Retina (tissue), 1 donor: ENCODE results near the gene YKT6.
"Not testable (repeated sequence)": the region's sequence is repeated elsewhere in the genome, so short reads cannot be mapped to it uniquely, and the experiment has no call there.

Experiments
- DNase-seq: peaks from one replicate; pipeline ENCODE4 v3.0.0-alpha.2; 2016

Gene YKT6

GRCh38 chr7:44200699-44201461 lies at the start of gene YKT6:
Gene YKT6 (plus strand): TSS chr7:44200978. CDS start chr7:44201136, 158 bp downstream.
- DNase-seq: peak; percentile 93

DNA sequence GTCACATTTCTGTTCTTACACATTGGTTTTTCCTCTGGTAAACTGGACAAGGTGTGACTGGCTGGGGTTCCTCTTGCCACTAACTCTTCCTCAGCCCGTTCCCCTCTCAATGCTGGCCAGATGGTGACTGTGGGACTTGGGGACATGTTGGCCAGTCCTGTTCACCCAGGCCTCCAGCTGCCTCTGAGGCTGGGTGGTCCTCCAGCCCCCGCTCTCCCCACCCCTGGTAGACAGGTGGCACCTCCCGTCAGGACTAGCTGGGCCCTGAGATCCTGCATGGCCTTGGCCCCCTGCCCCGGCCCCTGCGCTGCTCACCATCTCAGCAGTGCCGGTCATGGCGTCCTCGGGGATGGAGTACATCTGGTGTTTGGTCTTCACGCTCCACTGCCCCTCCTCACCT lies 48.8 kb upstream of the YKT6 start:
- no peak for DNase-seq

DNA sequence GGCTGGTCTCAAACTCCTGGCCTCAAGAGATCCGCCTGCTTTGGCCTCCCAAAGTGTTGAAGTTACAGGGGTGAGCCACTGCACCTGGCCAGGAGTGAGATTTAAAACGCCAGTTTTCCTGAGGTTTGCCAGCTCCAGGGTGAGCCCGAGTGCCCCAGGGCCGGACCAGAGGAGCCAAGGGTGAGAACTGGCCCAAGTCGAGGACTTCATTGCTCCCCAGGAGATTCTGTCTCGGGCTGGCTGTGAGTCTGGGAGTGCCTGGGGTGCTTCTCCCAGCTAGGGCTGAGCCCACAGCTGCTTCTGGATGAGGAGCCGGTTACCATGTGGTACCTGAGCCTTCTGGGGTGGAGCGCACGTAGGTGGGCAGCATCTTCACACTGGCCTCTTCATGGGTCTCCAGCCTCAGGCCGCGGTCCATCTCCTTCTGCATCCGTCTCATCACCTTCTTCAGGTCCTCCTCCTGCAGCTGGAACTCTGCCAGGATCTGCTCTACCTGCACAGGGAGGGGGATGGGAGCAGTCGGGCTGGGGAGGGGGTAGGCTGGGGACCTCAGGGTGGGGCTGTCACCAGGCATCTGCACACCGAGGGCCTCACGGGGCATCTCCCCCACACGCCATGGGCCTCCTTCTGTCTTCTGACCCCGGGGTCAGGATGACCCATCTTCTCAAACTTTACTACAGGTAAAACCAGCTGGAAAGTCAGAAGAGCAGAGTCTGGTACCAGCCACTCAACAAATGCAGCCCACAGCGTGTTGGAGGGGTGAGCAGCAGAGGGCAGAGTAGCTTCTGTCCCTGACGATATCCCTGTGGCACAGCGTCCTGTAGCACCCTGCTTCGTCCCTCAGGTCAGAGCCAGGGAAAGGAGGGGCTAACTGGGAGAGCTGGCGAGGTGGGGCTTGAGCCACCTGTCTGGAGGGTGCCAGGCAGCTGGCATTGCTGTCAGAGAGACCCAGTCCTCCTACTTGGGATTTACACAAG lies 47.5 kb upstream of the YKT6 start:
- no peak for DNase-seq

GRCh38 chr7:44153948-44154335 lies 46.8 kb upstream of the YKT6 start:
- DNase-seq: no peak

DNA sequence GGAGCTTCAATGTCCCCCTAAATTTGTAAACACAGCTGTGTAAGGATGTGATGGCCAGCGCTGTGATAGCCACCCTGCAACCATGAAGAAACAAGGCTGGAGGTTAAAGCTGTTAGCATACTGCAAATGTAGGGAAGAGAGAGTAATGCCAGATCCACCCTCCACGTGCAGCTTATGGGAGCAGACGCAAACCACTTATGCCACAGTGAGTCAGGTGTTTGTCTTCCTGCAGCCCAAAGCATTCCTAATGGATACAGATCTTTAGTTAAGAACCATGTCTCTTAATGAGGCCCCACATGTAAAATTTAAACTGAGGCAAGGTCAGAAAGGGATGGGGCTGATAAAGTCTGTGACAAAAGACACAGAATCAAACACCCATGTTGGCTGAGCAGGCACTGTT lies 46.1 kb upstream of the YKT6 start:
- DNase-seq: no peak

- no peak for DNase-seq
These were observed 45.3 kb upstream of the YKT6 start for GRCh38 chr7:44155191-44156185.

- DNase-seq: no peak
These were observed 44.2 kb upstream of the YKT6 start for GRCh38 chr7:44156453-44157010.

DNA sequence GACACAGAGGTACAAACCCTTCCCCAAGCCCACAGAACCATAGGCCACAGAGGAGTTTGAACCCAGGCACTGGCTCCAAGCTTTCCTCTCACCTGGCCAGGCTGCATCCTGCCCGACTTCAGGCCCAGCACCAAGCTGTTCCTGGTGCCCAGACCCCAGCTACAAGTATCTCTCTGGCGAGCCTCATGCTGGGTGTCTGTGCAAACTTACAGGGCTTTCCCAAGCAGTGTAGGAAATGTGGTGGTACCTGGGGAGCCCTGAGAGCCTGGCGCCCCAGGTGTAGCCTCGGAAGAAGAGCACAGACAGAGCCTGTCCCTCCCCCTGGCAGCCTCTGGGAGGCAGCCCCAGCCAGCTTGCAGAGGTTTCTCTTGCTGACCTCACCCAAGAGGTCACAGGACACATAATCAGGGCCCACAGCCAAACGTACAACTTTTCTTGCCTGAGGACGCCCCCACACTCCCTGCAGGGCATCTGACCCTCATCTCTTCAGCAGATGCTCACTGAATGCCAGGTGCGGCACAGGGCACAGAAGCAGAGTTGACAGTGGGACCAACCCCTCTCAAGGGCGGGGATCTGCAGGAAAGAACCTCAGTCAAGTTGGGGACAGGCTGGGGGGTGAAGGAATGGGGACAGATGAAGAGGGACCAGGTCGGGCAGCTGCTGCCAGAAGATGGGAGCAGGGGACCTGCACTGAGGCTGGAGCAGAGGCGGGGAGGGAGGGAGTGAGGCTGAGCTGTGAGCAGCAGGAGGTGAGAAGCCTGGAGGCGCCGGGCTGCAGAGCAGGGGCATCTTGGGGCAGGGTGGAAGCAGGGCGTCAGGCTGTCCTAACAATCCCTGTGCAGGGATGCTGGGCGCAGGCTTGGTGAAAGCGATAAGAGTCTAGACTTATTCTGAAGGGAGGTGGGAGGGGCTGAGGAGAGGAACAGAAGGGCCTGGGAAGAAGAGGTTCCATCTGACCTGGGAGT lies 43.4 kb upstream of the YKT6 start:
- peak; percentile 44 for DNase-seq

DNA sequence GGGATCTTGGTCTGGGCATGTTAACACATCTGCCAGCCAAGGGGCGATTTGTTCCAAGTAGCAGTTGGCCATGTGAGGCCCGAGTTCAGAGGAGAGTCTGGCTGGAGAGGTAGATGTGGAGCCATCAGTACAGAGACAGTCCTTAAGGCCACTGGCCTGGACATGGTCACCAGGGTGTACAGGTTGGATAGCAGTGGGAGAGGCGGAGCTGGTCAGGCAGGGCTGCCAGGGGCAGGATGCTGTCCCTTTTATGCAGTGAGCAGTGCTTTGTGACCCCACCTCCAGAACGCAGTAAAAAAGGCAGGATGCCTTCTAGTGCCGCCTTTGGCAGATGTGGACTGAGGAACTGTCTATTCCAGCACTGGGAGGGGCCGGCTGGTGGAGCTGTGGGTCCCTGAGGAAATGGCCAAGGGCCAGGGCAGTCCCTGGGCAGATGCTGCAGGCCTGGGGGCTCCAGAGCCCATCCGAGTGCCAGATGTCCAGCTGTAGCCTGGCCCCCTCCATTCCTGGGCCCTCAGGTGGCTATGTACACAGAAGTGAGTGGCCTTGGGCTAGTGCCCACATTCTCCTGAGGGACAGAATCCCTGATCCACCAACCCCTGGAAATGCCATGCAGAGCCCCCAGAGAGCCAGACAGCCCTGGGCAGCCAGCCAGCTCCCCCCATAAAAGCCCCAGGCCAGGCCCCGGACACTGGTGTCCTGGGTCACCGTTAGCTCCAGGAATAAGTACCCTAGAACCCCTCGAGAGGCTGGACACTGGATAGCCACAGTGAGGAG lies 42.5 kb upstream of the YKT6 start:
- no peak for DNase-seq

GRCh38 chr7:44158873-44159631 lies 41.7 kb upstream of the YKT6 start:
- DNase-seq: no peak

GRCh38 chr7:44159824-44160630 lies 40.8 kb upstream of the YKT6 start:
- no peak for DNase-seq

DNA sequence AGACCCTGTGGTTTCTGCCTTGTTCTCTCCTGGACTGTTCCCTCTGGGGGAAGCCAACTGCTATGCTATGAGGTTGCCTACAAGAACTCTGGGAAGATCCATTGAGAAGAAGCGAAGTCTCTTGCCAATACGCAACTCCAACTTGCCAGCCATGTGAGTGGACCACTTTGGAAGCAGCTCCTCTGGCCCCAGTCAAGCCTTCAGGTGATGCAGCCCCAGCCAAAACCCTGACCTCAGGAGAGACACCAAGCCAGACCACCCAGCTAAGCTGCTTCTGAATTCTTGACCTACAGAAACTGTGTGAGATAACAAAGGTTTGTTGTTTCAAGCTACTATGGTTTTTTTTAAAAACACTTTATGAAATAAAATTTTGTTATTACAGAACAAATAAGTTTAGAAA lies 39.4 kb upstream of the YKT6 start:
- no peak for DNase-seq

DNA sequence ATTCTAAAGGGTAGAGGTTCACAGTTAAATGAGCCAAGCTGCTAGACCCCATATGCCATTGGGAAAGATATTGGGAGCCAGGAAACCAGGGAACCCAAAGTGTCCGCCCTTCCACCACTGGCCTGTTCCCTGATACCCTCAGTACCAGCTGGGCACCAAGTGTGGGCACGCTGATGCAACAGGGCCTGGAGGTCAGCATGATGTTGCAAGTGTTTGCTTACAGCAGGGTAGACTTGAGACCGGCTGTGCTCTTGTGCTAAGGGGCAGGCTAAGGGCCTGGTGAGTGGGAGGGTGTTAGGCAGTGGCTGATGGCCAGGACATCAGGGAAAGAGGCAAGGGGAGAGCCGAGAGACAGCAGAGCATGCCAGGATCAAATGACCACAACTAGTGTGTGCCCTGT lies 38.6 kb upstream of the YKT6 start:
- DNase-seq: no peak

DNA sequence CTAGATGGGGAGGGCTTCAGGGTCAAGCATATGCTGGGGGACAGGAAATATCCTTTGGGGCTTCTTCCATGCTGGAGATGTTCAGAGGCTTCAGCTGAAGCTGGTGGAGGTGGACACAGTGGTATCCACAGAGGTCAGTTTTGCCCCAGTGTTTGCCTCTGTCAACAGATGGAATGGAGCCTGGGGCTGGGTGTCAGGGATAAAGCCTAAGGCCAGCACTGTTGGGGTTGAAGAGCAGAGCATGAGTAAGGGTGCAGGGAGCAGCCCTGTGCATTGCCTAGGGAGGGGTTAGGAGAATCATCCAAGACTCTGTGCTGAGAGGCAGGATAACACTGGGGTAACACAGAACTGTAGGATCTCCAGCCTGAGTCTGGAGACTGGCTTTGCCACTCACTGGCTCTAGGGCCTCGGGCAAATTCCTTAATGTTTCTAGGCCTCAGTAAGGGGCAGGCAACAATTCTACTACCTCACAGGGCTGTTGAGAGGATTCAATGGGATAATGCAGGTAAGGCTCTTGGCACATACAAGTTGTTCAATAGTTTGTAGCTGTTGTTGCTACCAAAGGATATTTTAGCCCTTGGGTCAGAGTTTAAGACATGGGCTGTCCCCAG lies 37.9 kb upstream of the YKT6 start:
- no peak for DNase-seq

- DNase-seq: no peak
These were observed 37.2 kb upstream of the YKT6 start for GRCh38 chr7:44163591-44163990.

- no peak for DNase-seq
These were observed 32.9 kb upstream of the YKT6 start for GRCh38 chr7:44167920-44168319.

- not testable (repeated sequence) for DNase-seq
These were observed 28.9 kb upstream of the YKT6 start for GRCh38 chr7:44171901-44172300.

DNA sequence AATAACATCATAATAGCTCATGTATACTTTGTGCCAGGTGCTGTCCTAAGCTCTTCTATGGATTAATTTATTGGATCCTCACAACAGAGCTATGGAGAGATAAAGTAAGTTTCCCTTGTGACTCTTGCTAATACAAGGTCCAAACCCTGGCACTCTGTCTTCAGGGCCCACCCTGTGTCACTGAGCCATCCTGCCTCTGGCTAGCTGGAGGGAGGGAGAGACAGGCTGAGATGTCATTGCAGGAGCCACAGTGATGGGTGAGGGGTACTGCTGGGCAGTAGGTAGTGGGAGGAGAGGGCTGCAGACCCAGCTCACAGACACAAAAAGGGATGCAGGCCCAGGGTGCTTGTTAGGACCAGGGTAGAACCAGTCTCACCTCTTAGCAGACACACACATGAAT lies 28.4 kb upstream of the YKT6 start:
- no peak for DNase-seq
